SK-N-SH treated with all-trans-retinoic acid at 6 μM for 48 hours (cell line): Measurements from ENCODE around the gene KPNA1.
"Not testable (repeated sequence)": the region's sequence is repeated elsewhere in the genome, so short reads cannot be mapped to it uniquely, and the experiment has no call there.

Source experiments
- ESRRG ChIP-seq: fragments of 250-450 bp; sonication (Bioruptor Pico); IDR thresholded peaks from 2 replicates; pipeline ENCODE4 v1.6.1; 2021; ENCODE audit warnings: mild to moderate bottlenecking
- GLIS3 ChIP-seq: fragments of 250-450 bp; sonication (Bioruptor Pico); IDR thresholded peaks from 2 replicates; pipeline ENCODE4 v1.5.0; 2020; ENCODE audit warnings: mild to moderate bottlenecking, moderate library complexity
- OSR1 ChIP-seq: fragments of 250-450 bp; sonication (Bioruptor Pico); IDR thresholded peaks from 2 replicates; pipeline ENCODE4 v1.8.0; 2022; ENCODE audit warnings: moderate library complexity, mild to moderate bottlenecking, inconsistent platforms
- PPARA ChIP-seq: fragments of 250-450 bp; sonication (Bioruptor Pico); IDR thresholded peaks from 2 replicates; pipeline ENCODE4 v1.5.0; 2020; ENCODE audit warnings: mild to moderate bottlenecking, borderline replicate concordance
- RARB ChIP-seq: fragments of 250-450 bp; sonication (Bioruptor Pico); IDR thresholded peaks from 2 replicates; pipeline ENCODE4 v1.8.0; 2021; ENCODE audit warnings: mild to moderate bottlenecking, moderate library complexity
- TCF4 ChIP-seq: fragments of 250-450 bp; sonication (Bioruptor Pico); IDR thresholded peaks from 2 replicates; pipeline ENCODE4 v1.8.0; 2021; ENCODE audit warnings: mild to moderate bottlenecking, moderate library complexity, borderline replicate concordance
- ZC3H10 ChIP-seq: fragments of 250-450 bp; sonication (Bioruptor Pico); IDR thresholded peaks from 2 replicates; pipeline ENCODE4 v1.5.1; 2021; ENCODE audit warnings: mild to moderate bottlenecking, moderate library complexity
- ZFP3 ChIP-seq: fragments of 250-450 bp; sonication (Bioruptor Pico); IDR thresholded peaks from 2 replicates; pipeline ENCODE4 v1.5.0; 2020; ENCODE audit warnings: mild to moderate bottlenecking, moderate library complexity
- ZNF565 ChIP-seq: fragments of 450-650 bp; formaldehyde crosslinking; conservative IDR thresholded peaks from 2 replicates; pipeline ENCODE4 v1.5.0; 2020; ENCODE audit warnings: low read depth, mild to moderate bottlenecking, moderate library complexity
- ZNF70 ChIP-seq: fragments of 450-650 bp; formaldehyde crosslinking; IDR thresholded peaks from 2 replicates; pipeline ENCODE4 v1.5.0; 2020; ENCODE audit warnings: mild to moderate bottlenecking, moderate library complexity
- TF ChIP-seq, protein P1 (sequence below): fragments of 250-450 bp; sonication (Bioruptor Pico); IDR thresholded peaks from 2 replicates; pipeline ENCODE4 v1.8.0; 2020; ENCODE audit warnings: mild to moderate bottlenecking, moderate library complexity, borderline replicate concordance

GRCh38 chr3:122443762-122444490 lies 70.8 kb downstream of the KPNA1 start:
- not testable (repeated sequence) for TF ChIP-seq ZFP3 (CRISPR knock-in tag); ZC3H10; GLIS3 (CRISPR knock-in tag); ZNF565 (CRISPR knock-in tag); ZNF70 (CRISPR knock-in tag); RARB (CRISPR knock-in tag); OSR1; ESRRG (CRISPR knock-in tag); TCF4; PPARA (CRISPR knock-in tag)
- TF ChIP-seq, protein P1, sequence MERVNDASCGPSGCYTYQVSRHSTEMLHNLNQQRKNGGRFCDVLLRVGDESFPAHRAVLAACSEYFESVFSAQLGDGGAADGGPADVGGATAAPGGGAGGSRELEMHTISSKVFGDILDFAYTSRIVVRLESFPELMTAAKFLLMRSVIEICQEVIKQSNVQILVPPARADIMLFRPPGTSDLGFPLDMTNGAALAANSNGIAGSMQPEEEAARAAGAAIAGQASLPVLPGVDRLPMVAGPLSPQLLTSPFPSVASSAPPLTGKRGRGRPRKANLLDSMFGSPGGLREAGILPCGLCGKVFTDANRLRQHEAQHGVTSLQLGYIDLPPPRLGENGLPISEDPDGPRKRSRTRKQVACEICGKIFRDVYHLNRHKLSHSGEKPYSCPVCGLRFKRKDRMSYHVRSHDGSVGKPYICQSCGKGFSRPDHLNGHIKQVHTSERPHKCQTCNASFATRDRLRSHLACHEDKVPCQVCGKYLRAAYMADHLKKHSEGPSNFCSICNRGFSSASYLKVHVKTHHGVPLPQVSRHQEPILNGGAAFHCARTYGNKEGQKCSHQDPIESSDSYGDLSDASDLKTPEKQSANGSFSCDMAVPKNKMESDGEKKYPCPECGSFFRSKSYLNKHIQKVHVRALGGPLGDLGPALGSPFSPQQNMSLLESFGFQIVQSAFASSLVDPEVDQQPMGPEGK (CRISPR knock-in tag) = not testable (repeated sequence)
